GM10248 (cell line): ENCODE measurements around the gene WDR88.
"Not testable (repeated sequence)": the region's sequence is repeated elsewhere in the genome, so short reads cannot be mapped to it uniquely, and the experiment has no call there.

Experiments
- CTCF ChIA-PET: fragments of 300-600 bp; sonication (Branson Sonifier 250); formaldehyde crosslinking; extraction: SDS; loops from one replicate; lab custom pipeline; 2021; ENCODE audit warnings: antibody characterized with exemption; lab: Yijun Ruan, JAX
- POLR2A ChIA-PET: fragments of 350-650 bp; sonication (Branson Sonifier 250); formaldehyde crosslinking; extraction: SDS; loops from one replicate; lab custom pipeline; 2020; ENCODE audit warnings: antibody characterized with exemption; lab: Yijun Ruan, JAX
- DNase-seq: peaks from one replicate; pipeline ENCODE4 v3.0.0; 2012; ENCODE audit errors: extremely low spot score
- CTCF ChIP-seq: IDR thresholded peaks from 2 replicates; pipeline ENCODE4 v1.5.1; 2012; ENCODE audit warnings: mild to moderate bottlenecking, low read depth; ENCODE audit errors: extremely low read depth, missing control alignments, control extremely low read depth

WDR88 gene

GRCh38 chr19:33156334-33156733, 24.4 kb downstream of the WDR88 start:
- DNase-seq, result no peak
- POLR2A ChIA-PET, result no interaction called here
- no peak for TF ChIP-seq CTCF
- CTCF ChIA-PET, result interaction anchor here (0.7 to 2.0 kb wide), 4 partner anchors 8 to 31 kb away, joined by 3 to 9 read pairs (median 4); no protein-coding TSS in a partner anchor

- DNase-seq, result no peak
- ChIA-PET CTCF (interaction anchor here (1.0 to 2.0 kb wide), 2 partner anchors 19 to 26 kb away, joined by 4 to 9 read pairs; no protein-coding TSS in a partner anchor), POLR2A (no interaction called here)
- TF ChIP-seq CTCF, result no peak
Observed at GRCh38 chr19:33157906-33158305, 26.0 kb downstream of the WDR88 start.

GRCh38 chr19:33158365-33158764, 26.5 kb downstream of the WDR88 start:
- CTCF ChIA-PET, result interaction anchor here (2.0 to 2.5 kb wide), 2 partner anchors 14 to 18 kb away, joined by 9 to 12 read pairs; no protein-coding TSS in a partner anchor
- no peak for TF ChIP-seq CTCF
- POLR2A ChIA-PET, result no interaction called here
- no peak for DNase-seq

GRCh38 chr19:33159149-33159548, 27.2 kb downstream of the WDR88 start:
- ChIA-PET CTCF (interaction anchor here (1.1 to 3.9 kb wide), 5 partner anchors 11 to 32 kb away, joined by 3 to 21 read pairs (median 7); no protein-coding TSS in a partner anchor), POLR2A (no interaction called here)
- TF ChIP-seq CTCF, result no peak
- no peak for DNase-seq

- DNase-seq, result no peak
- no peak for TF ChIP-seq CTCF
- CTCF ChIA-PET, result interaction anchor here (1.0 to 3.9 kb wide), 7 partner anchors 10 to 33 kb away, joined by 3 to 21 read pairs (median 7); no protein-coding TSS in a partner anchor
- POLR2A ChIA-PET, result no interaction called here
Observed at GRCh38 chr19:33159893-33160292, 28.0 kb downstream of the WDR88 start.

- no peak for DNase-seq
- TF ChIP-seq CTCF, result no peak
- CTCF ChIA-PET, result interaction anchor here (1.1 to 3.9 kb wide), 3 partner anchors 16 to 24 kb away, joined by 3 to 21 read pairs (median 7); no protein-coding TSS in a partner anchor
- POLR2A ChIA-PET, result interaction anchor here (0.8 kb wide), 1 partner anchor 15 kb away, joined by 3 read pairs; no protein-coding TSS in a partner anchor
Observed at GRCh38 chr19:33161201-33161600, 29.3 kb downstream of the WDR88 start.

- POLR2A ChIA-PET, result interaction anchor here (0.6 kb wide), 1 partner anchor 812 kb away, joined by 3 read pairs; no protein-coding TSS in a partner anchor
- CTCF ChIA-PET, result interaction anchor here (0.8 to 3.4 kb wide), 4 partner anchors 12 to 22 kb away, joined by 3 to 11 read pairs (median 4); no protein-coding TSS in a partner anchor
- DNase-seq, result no peak
- no peak for TF ChIP-seq CTCF
Observed at GRCh38 chr19:33163481-33163880, 31.6 kb downstream of the WDR88 start.

GRCh38 chr19:33166037-33166436, 34.1 kb downstream of the WDR88 start:
- POLR2A ChIA-PET, DNase-seq: not testable (repeated sequence)
- CTCF ChIA-PET, result interaction anchor here (0.8 to 3.4 kb wide), 4 partner anchors 10 to 25 kb away, joined by 3 to 11 read pairs (median 8); no protein-coding TSS in a partner anchor
